Cerebellar cortex (tissue), 1 donor: ENCODE data around the gene LCOR.
"Not testable (repeated sequence)": the region's sequence is repeated elsewhere in the genome, so short reads cannot be mapped to it uniquely, and the experiment has no call there.

ENCODE experiments used
- DNase-seq: peaks from one replicate; pipeline ENCODE4 v3.0.0-alpha.2; 2015; ENCODE audit warnings: low spot score

LCOR gene

GRCh38 chr10:96935810-96936209, 103.7 kb downstream of the LCOR start:
- DNase-seq: no peak

- not testable (repeated sequence) for DNase-seq
Measured at GRCh38 chr10:96943161-96943560, 111.1 kb downstream of the LCOR start.

GRCh38 chr10:96947036-96947435, 114.9 kb downstream of the LCOR start:
- no peak for DNase-seq

- DNase-seq: no peak
Measured at GRCh38 chr10:96949039-96949683, 117.1 kb downstream of the LCOR start.

GRCh38 chr10:96951954-96952353, 119.9 kb downstream of the LCOR start:
- DNase-seq: no peak

- no peak for DNase-seq
Measured at GRCh38 chr10:96955794-96956193, 123.7 kb downstream of the LCOR start.

- DNase-seq: no peak
Measured at GRCh38 chr10:96958071-96958470, 126.0 kb downstream of the LCOR start.

GRCh38 chr10:96959733-96960132, 127.6 kb downstream of the LCOR start:
- DNase-seq: no peak

GRCh38 chr10:96960872-96961271, 128.8 kb downstream of the LCOR start:
- DNase-seq: no peak

- no peak for DNase-seq
Measured at GRCh38 chr10:96964131-96964530, 132.0 kb downstream of the LCOR start.

- DNase-seq: no peak
Measured at GRCh38 chr10:96967847-96968246, 135.7 kb downstream of the LCOR start.

- no peak for DNase-seq
Measured at GRCh38 chr10:96968682-96969423, 136.8 kb downstream of the LCOR start.

- no peak for DNase-seq
Measured at GRCh38 chr10:96971324-96971723, 139.2 kb downstream of the LCOR start.

- no peak for DNase-seq
Measured at GRCh38 chr10:96972264-96972663, 140.2 kb downstream of the LCOR start.

- no peak for DNase-seq
Measured at GRCh38 chr10:96973809-96974747, 142.0 kb downstream of the LCOR start.

- DNase-seq: no peak
Measured at GRCh38 chr10:96975136-96975535, 143.0 kb downstream of the LCOR start.

GRCh38 chr10:96978621-96979154, 146.6 kb downstream of the LCOR start:
- DNase-seq: no peak

GRCh38 chr10:96982149-96982930, 150.2 kb downstream of the LCOR start:
- DNase-seq: no peak

- DNase-seq: no peak
Measured at GRCh38 chr10:96984541-96985131, 152.5 kb downstream of the LCOR start.

GRCh38 chr10:96986200-96986856, 154.2 kb downstream of the LCOR start:
- no peak for DNase-seq
